SK-N-MC (cell line): Measurements from ENCODE around the gene LMNA.

ENCODE experiments used
- EZH2 ChIP-seq: fragments of 200-600 bp; sonication (generic); IDR thresholded peaks from one replicate; pipeline ENCODE4 v1.6.1; 2017; ENCODE audit warnings: antibody characterized with exemption
- POLR2AphosphoS5 ChIP-seq: IDR thresholded peaks from 2 replicates; pipeline ENCODE4 v1.6.1; 2012; ENCODE audit warnings: mild to moderate bottlenecking, low read depth, low read length, borderline replicate concordance

GRCh38 chr1:156167536-156167935 lies 53.0 kb downstream of the LMNA start:
- TF ChIP-seq EZH2 = no peak
- TF ChIP-seq POLR2AphosphoS5 = no peak
